HCT116 (cell line): ENCODE measurements around the gene CABS1. TPM values are rescaled to one million over a fixed set of nuclear protein-coding genes. Genes with fewer than 3 reads are reported as not detected.

Source experiments
- ATAC-seq: fragments of 200-7000 bp; cut with Tn5 transposase; 2 replicates; pipeline ENCODE4 v1.9.1; 2020; ENCODE audit warnings: mild to moderate bottlenecking, moderate library complexity
- BruUV-seq: library from RNA; stranded (reverse); fragments of 400-500 nt; replicated peaks from 2 replicates; lab custom pipeline; 2021; lab: Mats Ljungman, UMichigan
- CTCF ChIA-PET: fragments of 300-600 bp; sonication (Branson Sonifier 250); formaldehyde crosslinking; loops from one replicate; lab custom pipeline; 2021; ENCODE audit warnings: antibody characterized with exemption; lab: Charles Lee
- POLR2A ChIA-PET: fragments of 300-600, 350-600 bp; sonication (Branson Sonifier 250); formaldehyde crosslinking; loops from one replicate; lab custom pipeline; 2021; ENCODE audit warnings: antibody characterized with exemption; lab: Charles Lee
- RAD21 ChIA-PET, 2 experiments: fragments of 300-600 bp; sonication (Branson Sonifier 250); formaldehyde crosslinking; loops; one replicate each; lab custom pipeline; 2023; ENCODE audit warnings: low total read pairs in 2 of 2; ENCODE audit not compliant: uncharacterized antibody in 2 of 2, unreplicated experiment in 2 of 2, low non-redundant PET in 1 of 2; lab: Charles Lee
- DNase-seq: peaks from one replicate; pipeline ENCODE4 v3.0.0-alpha.2; 2010; ENCODE audit warnings: low read depth, low spot score
- H2AFZ ChIP-seq: fragments of 200-600 bp; shearing (Covaris generic), sonication (generic); 2 replicates; pipeline ENCODE4 v1.6.1; 2017; ENCODE audit warnings: low read depth, mixed run types, mixed read lengths, antibody characterized with exemption, low read length; ENCODE audit not compliant: poor library complexity, severe bottlenecking
- H3K27ac ChIP-seq: 2 replicates; pipeline ENCODE4 v1.5.1; 2012; ENCODE audit warnings: low read depth, low read length
- H3K27me3 ChIP-seq: fragments of 200-600 bp; sonication (generic); 2 replicates; pipeline ENCODE4 v1.6.1; 2016; ENCODE audit warnings: mixed run types, low read length, mixed read lengths; ENCODE audit not compliant: insufficient read depth
- H3K36me3 ChIP-seq, 2 experiments: fragments of 200-500 bp in 1 of 2; fragments of 200-600 bp in 1 of 2; sonication (Bioruptor generic) in 1 of 2; sonication (generic) in 1 of 2; 2 replicates each; pipeline versions ENCODE4 v1.5.1 to v1.6.1; 2014 to 2016; ENCODE audit warnings: low read length in 2 of 2, inconsistent platforms in 1 of 2, mixed read lengths in 1 of 2, mixed run types in 1 of 2; ENCODE audit not compliant: insufficient read depth in 2 of 2, control insufficient read depth in 1 of 2
- H3K4me1 ChIP-seq, 2 experiments: fragments of 200-600 bp in 1 of 2; sonication (generic) in 1 of 2; 2 replicates each; pipeline versions ENCODE4 v1.5.1 to v1.6.1; 2012 to 2017; ENCODE audit warnings: low read length in 2 of 2, inconsistent platforms in 1 of 2, mild to moderate bottlenecking in 1 of 2, mixed read lengths in 1 of 2, mixed run types in 1 of 2, moderate library complexity in 1 of 2; ENCODE audit not compliant: insufficient read depth in 2 of 2, control insufficient read depth in 1 of 2
- H3K4me2 ChIP-seq: fragments of 200-600 bp; sonication (generic); 2 replicates; pipeline ENCODE4 v1.6.1; 2017; ENCODE audit warnings: mixed run types, low read length, mixed read lengths
- H3K4me3 ChIP-seq, 2 experiments: fragments of 200-600 bp in 1 of 2; sonication (generic) in 1 of 2; replicated peaks in 1 of 2; 2 replicates each; pipeline ENCODE4 v1.5.1; 2011 to 2016; ENCODE audit warnings: low read length in 2 of 2, control low read depth in 1 of 2, low read depth in 1 of 2, mild to moderate bottlenecking in 1 of 2, mixed read lengths in 1 of 2, mixed run types in 1 of 2
- H3K79me2 ChIP-seq: fragments of 200-600 bp; sonication (generic); 2 replicates; pipeline ENCODE4 v1.6.1; 2017; ENCODE audit warnings: mild to moderate bottlenecking, mixed run types, low read length, moderate library complexity, mixed read lengths; ENCODE audit not compliant: insufficient read depth
- H3K9ac ChIP-seq: fragments of 200-600 bp; sonication (generic); 2 replicates; pipeline ENCODE4 v1.6.1; 2016; ENCODE audit warnings: low read length, mixed read lengths
- H3K9me2 ChIP-seq: fragments of 200-600 bp; sonication (generic), shearing (Covaris generic); 2 replicates; pipeline ENCODE4 v1.6.1; 2017; ENCODE audit warnings: mixed run types, mild to moderate bottlenecking, moderate library complexity; ENCODE audit not compliant: insufficient read depth
- H3K9me3 ChIP-seq, 2 experiments: fragments of 200-500 bp in 1 of 2; fragments of 200-600 bp in 1 of 2; sonication (Bioruptor generic) in 1 of 2; sonication (generic) in 1 of 2; 2 replicates each; pipeline ENCODE4 v1.6.1; 2014 to 2017; ENCODE audit warnings: low read length in 2 of 2, mixed read lengths in 2 of 2, inconsistent platforms in 1 of 2, low read depth in 1 of 2, mild to moderate bottlenecking in 1 of 2, mixed run types in 1 of 2, moderate library complexity in 1 of 2; ENCODE audit not compliant: control insufficient read depth in 1 of 2, insufficient read depth in 1 of 2
- H4K20me1 ChIP-seq: fragments of 200-600 bp; sonication (generic), shearing (Covaris generic); 2 replicates; pipeline ENCODE4 v1.6.1; 2017; ENCODE audit warnings: mixed run types, mild to moderate bottlenecking, moderate library complexity; ENCODE audit not compliant: insufficient read depth
- ATF3 ChIP-seq: IDR thresholded peaks from 2 replicates; pipeline ENCODE4 v1.6.1; 2012
- CTCF ChIP-seq, 3 experiments: fragments of 200-600 bp in 1 of 3; sonication (generic) in 1 of 3; IDR thresholded peaks in 2 of 3; conservative IDR thresholded peaks in 1 of 3; 2 replicates each; pipeline ENCODE4 v1.5.1; 2012 to 2017; ENCODE audit warnings: low read depth in 2 of 3, low read length in 2 of 3, antibody characterized with exemption in 1 of 3, borderline replicate concordance in 1 of 3, control low read depth in 1 of 3, mild to moderate bottlenecking in 1 of 3, mixed read lengths in 1 of 3, mixed run types in 1 of 3, moderate library complexity in 1 of 3; ENCODE audit not compliant: insufficient read depth in 1 of 3
- EGR1 ChIP-seq: IDR thresholded peaks from 2 replicates; pipeline ENCODE4 v1.6.1; 2012; ENCODE audit warnings: low read depth
- ELF1 ChIP-seq: IDR thresholded peaks from 2 replicates; pipeline ENCODE4 v1.6.1; 2012; ENCODE audit warnings: low read depth, borderline replicate concordance
- EZH2 ChIP-seq: fragments of 200-600 bp; sonication (generic); IDR thresholded peaks from 2 replicates; pipeline ENCODE4 v1.6.1; 2017; ENCODE audit warnings: antibody characterized with exemption, mixed run types
- FOSL1 ChIP-seq: IDR thresholded peaks from 2 replicates; pipeline ENCODE4 v1.6.1; 2012; ENCODE audit warnings: low read depth
- JUND ChIP-seq: IDR thresholded peaks from 2 replicates; pipeline ENCODE4 v1.6.1; 2012
- POLR2A ChIP-seq: IDR thresholded peaks from 2 replicates; pipeline ENCODE4 v1.7.0; 2011; ENCODE audit warnings: borderline replicate concordance; ENCODE audit not compliant: insufficient read depth, insufficient read length; ENCODE audit errors: extremely low read depth
- POLR2AphosphoS5 ChIP-seq: IDR thresholded peaks from 2 replicates; pipeline ENCODE4 v1.6.1; 2011; ENCODE audit warnings: mild to moderate bottlenecking, low read depth, low read length, moderate library complexity
- SIN3A ChIP-seq: IDR thresholded peaks from 2 replicates; pipeline ENCODE4 v1.6.1; 2012; ENCODE audit warnings: low read depth
- SP1 ChIP-seq: IDR thresholded peaks from 2 replicates; pipeline ENCODE4 v1.6.1; 2012; ENCODE audit warnings: low read depth
- TCF7L2 ChIP-seq: IDR thresholded peaks from 2 replicates; pipeline ENCODE4 v1.7.0; 2011; ENCODE audit warnings: borderline replicate concordance, inconsistent platforms; ENCODE audit not compliant: insufficient read depth, insufficient read length; ENCODE audit errors: extremely low read depth
- ZBTB33 ChIP-seq: IDR thresholded peaks from 2 replicates; pipeline ENCODE4 v1.6.1; 2011; ENCODE audit warnings: mild to moderate bottlenecking, low read length, moderate library complexity; ENCODE audit not compliant: insufficient replicate concordance; ENCODE audit errors: extremely low read depth
- ZFX ChIP-seq: fragments of 450-650 bp; IDR thresholded peaks from 2 replicates; pipeline ENCODE4 v1.6.1; 2017
- ZNF274 ChIP-seq: fragments of 200-500 bp; sonication (Bioruptor generic); IDR thresholded peaks from 2 replicates; pipeline ENCODE4 v1.6.1; 2014; ENCODE audit warnings: mild to moderate bottlenecking, low read depth, low read length, inconsistent platforms
- intact Hi-C: fragments of 100-400 bp; cut with micrococcal nuclease; formaldehyde crosslinking; loops from 2 replicates; pipeline ENCODE4 v1.10.0; 2022
- total RNA-seq: library from RNA; stranded (reverse); gene quantifications from one replicate; pipeline ENCODE4 v1.2.1, GENCODE V29; 2021; ENCODE audit not compliant: unreplicated experiment
- TF ChIP-seq, protein P1 (sequence below): IDR thresholded peaks from 2 replicates; pipeline ENCODE4 v1.6.1; 2012; ENCODE audit warnings: low read depth

CABS1 gene
- total RNA-seq, 1 experiment from 2014 or later, result not detected

DNA sequence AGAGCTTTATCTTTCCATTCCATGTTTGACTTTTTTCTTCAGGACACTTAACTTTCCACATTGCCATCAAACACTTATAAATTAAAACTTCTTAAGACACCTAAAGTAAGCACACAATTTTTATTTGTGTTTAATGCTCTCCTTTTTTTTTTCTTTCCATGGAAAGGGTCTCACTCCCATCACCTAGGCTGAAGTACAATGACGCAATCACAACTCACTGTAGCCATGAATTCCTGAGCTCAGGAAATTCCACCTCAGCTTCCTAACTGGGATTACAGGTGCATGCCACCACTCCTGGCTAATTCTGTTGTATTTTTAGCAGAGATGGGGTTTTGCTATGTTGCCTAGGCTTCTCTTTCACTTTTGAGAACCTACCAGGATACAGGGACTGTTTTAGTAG is 33.0 kb downstream of the CABS1 start:
- DNase-seq (no peak), ATAC-seq (no peak)
- TF ChIP-seq CTCF (IDR thresholded peaks at IDR 0.05 in 2 of 3, conservative IDR thresholded peaks at IDR 0.05 in 1 of 3; ENCODE audit: borderline replicate concordance in 1 of 3, insufficient read depth in 1 of 3, low read depth in 2 of 3, low read length in 2 of 3) (no peak), SP1 (no peak), ZBTB33 (no peak), POLR2AphosphoS5 (no peak), ZNF274 (no peak), ELF1 (no peak), TCF7L2 (no peak), EZH2 (no peak), SIN3A (no peak), FOSL1 (no peak), EGR1 (no peak), ZFX (no peak), ATF3 (no peak), POLR2A (no peak), JUND (no peak)
- TF ChIP-seq, protein P1, sequence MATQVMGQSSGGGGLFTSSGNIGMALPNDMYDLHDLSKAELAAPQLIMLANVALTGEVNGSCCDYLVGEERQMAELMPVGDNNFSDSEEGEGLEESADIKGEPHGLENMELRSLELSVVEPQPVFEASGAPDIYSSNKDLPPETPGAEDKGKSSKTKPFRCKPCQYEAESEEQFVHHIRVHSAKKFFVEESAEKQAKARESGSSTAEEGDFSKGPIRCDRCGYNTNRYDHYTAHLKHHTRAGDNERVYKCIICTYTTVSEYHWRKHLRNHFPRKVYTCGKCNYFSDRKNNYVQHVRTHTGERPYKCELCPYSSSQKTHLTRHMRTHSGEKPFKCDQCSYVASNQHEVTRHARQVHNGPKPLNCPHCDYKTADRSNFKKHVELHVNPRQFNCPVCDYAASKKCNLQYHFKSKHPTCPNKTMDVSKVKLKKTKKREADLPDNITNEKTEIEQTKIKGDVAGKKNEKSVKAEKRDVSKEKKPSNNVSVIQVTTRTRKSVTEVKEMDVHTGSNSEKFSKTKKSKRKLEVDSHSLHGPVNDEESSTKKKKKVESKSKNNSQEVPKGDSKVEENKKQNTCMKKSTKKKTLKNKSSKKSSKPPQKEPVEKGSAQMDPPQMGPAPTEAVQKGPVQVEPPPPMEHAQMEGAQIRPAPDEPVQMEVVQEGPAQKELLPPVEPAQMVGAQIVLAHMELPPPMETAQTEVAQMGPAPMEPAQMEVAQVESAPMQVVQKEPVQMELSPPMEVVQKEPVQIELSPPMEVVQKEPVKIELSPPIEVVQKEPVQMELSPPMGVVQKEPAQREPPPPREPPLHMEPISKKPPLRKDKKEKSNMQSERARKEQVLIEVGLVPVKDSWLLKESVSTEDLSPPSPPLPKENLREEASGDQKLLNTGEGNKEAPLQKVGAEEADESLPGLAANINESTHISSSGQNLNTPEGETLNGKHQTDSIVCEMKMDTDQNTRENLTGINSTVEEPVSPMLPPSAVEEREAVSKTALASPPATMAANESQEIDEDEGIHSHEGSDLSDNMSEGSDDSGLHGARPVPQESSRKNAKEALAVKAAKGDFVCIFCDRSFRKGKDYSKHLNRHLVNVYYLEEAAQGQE, result no peak
- H2AFZ ChIP-seq, result no peak overlapping the region
- BruUV-seq, result no TSS peak
- intact Hi-C loops, result no loop called here
- no peaks in the 10 kb centered on the region for H3K9me2 ChIP-seq
- H3K4me2 ChIP-seq, result no peak overlapping the region
- ChIA-PET RAD21 (no interaction called here), CTCF (no interaction called here), POLR2A (no interaction called here)
- no peaks in the 10 kb centered on the region for H3K36me3 ChIP-seq
- H4K20me1 ChIP-seq, result no peaks in the 10 kb centered on the region
- H3K9ac ChIP-seq, result no peak overlapping the region
- no peaks in the 10 kb centered on the region for H3K79me2 ChIP-seq
- no peaks in the 10 kb centered on the region for H3K9me3 ChIP-seq
- no peaks in the 10 kb centered on the region for H3K27me3 ChIP-seq
- H3K27ac ChIP-seq, result no peak overlapping the region
- no peak overlapping the region for H3K4me3 ChIP-seq
- H3K4me1 ChIP-seq, result no peaks in the 10 kb centered on the region
